HepG2 (cell line): ENCODE measurements around the gene PEX10. TPM values are rescaled to one million over a fixed set of nuclear protein-coding genes. Genes with fewer than 3 reads are reported as not detected.

Source experiments
- HMG20A ChIP-seq: IDR thresholded peaks from 2 replicates; pipeline ENCODE4 v1.6.1; 2016; ENCODE audit warnings: borderline replicate concordance
- KDM4B ChIP-seq: sonication (generic); formaldehyde crosslinking; IDR thresholded peaks from 2 replicates; pipeline ENCODE4 v1.4.0; 2020; ENCODE audit warnings: missing genetic modification reagents
- NKX3-1 ChIP-seq: sonication (generic); formaldehyde crosslinking; IDR thresholded peaks from 2 replicates; pipeline ENCODE4 v1.5.0; 2020; ENCODE audit warnings: missing genetic modification reagents
- RFXAP ChIP-seq: sonication (generic); formaldehyde crosslinking; IDR thresholded peaks from 2 replicates; pipeline ENCODE4 v1.4.0; 2020; ENCODE audit warnings: missing genetic modification reagents, borderline replicate concordance
- TRIM24 ChIP-seq: sonication (generic); formaldehyde crosslinking; IDR thresholded peaks from 2 replicates; pipeline ENCODE4 v1.8.0; 2022; ENCODE audit warnings: mild to moderate bottlenecking, missing genetic modification reagents
- ZNF17 ChIP-seq: sonication (generic); formaldehyde crosslinking; IDR thresholded peaks from 2 replicates; pipeline ENCODE4 v1.5.0; 2020; ENCODE audit warnings: mild to moderate bottlenecking, missing genetic modification reagents
- ZNF205 ChIP-seq: IDR thresholded peaks from 2 replicates; pipeline ENCODE4 v1.6.1; 2018; ENCODE audit warnings: missing biosample characterization, missing genetic modification reagents
- ZNF335 ChIP-seq: sonication (generic); formaldehyde crosslinking; IDR thresholded peaks from 2 replicates; pipeline ENCODE4 v1.4.0; 2020; ENCODE audit warnings: missing genetic modification reagents
- polyA plus RNA-seq, 8 experiments: library from polyadenylated mRNA; depleted of rRNA in 3 of 8; stranded (reverse) in 7 of 8; unstranded in 1 of 8; fragments of >200 nt; fragmentation: Illumina TruSeq in 4 of 8; extraction: Trizol in 4 of 8; gene quantifications; 2 replicates each; pipeline versions ENCODE4 v1.2.1 to v1.2.3, GENCODE V29; 2011 to 2016; ENCODE audit warnings: low read depth in 4 of 8, missing spikeins in 1 of 8, mixed read lengths in 1 of 8; ENCODE audit not compliant: insufficient read depth in 1 of 8
- total RNA-seq, 5 experiments: library from RNA; depleted of rRNA; stranded (reverse); fragments of >200 nt; fragmentation: Illumina TruSeq; extraction: Trizol; gene quantifications; 2 replicates each; pipeline ENCODE4 v1.2.3, GENCODE V29; 2016; ENCODE audit warnings: low read depth in 1 of 5
- TF ChIP-seq, protein P1 (sequence below): sonication (generic); formaldehyde crosslinking; IDR thresholded peaks from 2 replicates; pipeline ENCODE4 v1.5.0; 2020; ENCODE audit warnings: missing genetic modification reagents, mild to moderate bottlenecking, borderline replicate concordance
- TF ChIP-seq, protein P2 (sequence below): sonication (generic); formaldehyde crosslinking; IDR thresholded peaks from 2 replicates; pipeline ENCODE4 v1.4.0; 2020; ENCODE audit warnings: missing genetic modification reagents, borderline replicate concordance
- TF ChIP-seq, protein P3 (sequence below): sonication (generic); formaldehyde crosslinking; IDR thresholded peaks from 2 replicates; pipeline ENCODE4 v1.9.0; 2021; ENCODE audit warnings: missing genetic modification reagents, mild to moderate bottlenecking, borderline replicate concordance
- TF ChIP-seq, protein P4 (sequence below): sonication (generic); formaldehyde crosslinking; IDR thresholded peaks from one replicate; pipeline ENCODE4 v1.5.1; 2020; ENCODE audit warnings: mild to moderate bottlenecking, missing genetic modification reagents; ENCODE audit errors: not compliant biosample characterization

Gene PEX10
- total and polyA plus RNA-seq, 2 of the 13 experiments (the other 11 are each of a cell fraction or from before 2014, with no cell fraction given), result 16.1 to 39.6 TPM

DNA sequence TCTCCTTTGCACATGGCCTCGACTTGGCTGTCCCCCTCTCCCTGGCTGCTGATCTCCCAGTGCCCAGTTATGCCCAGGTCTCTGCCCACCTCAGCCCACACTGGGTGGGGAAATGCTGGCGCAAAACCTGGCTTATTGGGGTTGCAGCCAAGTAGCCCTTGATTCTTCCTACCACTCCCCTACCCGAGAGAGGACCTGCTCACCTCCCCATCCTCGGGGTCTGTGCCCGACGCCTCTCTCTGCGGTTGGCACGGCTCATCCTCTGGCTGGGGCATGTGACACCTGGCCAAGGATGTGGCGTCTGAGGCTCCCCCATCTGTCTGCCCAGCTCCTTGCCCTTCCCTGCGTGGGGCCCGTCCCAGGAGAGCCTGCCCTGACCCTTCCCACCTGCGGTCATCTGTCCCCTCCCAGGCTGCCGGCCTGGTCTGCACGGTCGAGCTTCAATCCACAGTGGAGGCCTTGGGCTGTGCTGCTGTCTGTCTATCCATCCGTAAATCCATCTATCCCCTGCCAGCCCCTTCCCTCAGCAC lies 6.5 kb upstream of the PEX10 start (continued):
- TF ChIP-seq ZNF335, result no peak
- TF ChIP-seq, protein P1, sequence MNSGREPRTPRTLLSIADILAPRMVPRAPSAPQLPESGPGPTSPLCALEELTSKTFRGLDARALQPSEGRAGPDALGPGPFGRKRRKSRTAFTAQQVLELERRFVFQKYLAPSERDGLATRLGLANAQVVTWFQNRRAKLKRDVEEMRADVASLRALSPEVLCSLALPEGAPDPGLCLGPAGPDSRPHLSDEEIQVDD (CRISPR knock-in tag), result no peak
- TF ChIP-seq, protein P2, sequence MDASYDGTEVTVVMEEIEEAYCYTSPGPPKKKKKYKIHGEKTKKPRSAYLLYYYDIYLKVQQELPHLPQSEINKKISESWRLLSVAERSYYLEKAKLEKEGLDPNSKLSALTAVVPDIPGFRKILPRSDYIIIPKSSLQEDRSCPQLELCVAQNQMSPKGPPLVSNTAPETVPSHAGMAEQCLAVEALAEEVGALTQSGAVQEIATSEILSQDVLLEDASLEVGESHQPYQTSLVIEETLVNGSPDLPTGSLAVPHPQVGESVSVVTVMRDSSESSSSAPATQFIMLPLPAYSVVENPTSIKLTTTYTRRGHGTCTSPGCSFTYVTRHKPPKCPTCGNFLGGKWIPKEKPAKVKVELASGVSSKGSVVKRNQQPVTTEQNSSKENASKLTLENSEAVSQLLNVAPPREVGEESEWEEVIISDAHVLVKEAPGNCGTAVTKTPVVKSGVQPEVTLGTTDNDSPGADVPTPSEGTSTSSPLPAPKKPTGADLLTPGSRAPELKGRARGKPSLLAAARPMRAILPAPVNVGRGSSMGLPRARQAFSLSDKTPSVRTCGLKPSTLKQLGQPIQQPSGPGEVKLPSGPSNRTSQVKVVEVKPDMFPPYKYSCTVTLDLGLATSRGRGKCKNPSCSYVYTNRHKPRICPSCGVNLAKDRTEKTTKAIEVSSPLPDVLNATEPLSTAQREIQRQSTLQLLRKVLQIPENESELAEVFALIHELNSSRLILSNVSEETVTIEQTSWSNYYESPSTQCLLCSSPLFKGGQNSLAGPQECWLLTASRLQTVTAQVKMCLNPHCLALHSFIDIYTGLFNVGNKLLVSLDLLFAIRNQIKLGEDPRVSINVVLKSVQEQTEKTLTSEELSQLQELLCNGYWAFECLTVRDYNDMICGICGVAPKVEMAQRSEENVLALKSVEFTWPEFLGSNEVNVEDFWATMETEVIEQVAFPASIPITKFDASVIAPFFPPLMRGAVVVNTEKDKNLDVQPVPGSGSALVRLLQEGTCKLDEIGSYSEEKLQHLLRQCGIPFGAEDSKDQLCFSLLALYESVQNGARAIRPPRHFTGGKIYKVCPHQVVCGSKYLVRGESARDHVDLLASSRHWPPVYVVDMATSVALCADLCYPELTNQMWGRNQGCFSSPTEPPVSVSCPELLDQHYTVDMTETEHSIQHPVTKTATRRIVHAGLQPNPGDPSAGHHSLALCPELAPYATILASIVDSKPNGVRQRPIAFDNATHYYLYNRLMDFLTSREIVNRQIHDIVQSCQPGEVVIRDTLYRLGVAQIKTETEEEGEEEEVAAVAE (CRISPR knock-in tag), result no peak
- TF ChIP-seq ZNF17 (CRISPR knock-in tag), result no peak
- TF ChIP-seq, protein P3, sequence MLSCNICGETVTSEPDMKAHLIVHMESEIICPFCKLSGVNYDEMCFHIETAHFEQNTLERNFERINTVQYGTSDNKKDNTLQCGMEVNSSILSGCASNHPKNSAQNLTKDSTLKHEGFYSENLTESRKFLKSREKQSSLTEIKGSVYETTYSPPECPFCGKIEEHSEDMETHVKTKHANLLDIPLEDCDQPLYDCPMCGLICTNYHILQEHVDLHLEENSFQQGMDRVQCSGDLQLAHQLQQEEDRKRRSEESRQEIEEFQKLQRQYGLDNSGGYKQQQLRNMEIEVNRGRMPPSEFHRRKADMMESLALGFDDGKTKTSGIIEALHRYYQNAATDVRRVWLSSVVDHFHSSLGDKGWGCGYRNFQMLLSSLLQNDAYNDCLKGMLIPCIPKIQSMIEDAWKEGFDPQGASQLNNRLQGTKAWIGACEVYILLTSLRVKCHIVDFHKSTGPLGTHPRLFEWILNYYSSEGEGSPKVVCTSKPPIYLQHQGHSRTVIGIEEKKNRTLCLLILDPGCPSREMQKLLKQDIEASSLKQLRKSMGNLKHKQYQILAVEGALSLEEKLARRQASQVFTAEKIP (CRISPR knock-in tag), result no peak
- TF ChIP-seq TRIM24 (CRISPR knock-in tag), result no peak
- TF ChIP-seq ZNF205 (CRISPR knock-in tag), result no peak
- no peak for TF ChIP-seq KDM4B (CRISPR knock-in tag)
- TF ChIP-seq, protein P4, sequence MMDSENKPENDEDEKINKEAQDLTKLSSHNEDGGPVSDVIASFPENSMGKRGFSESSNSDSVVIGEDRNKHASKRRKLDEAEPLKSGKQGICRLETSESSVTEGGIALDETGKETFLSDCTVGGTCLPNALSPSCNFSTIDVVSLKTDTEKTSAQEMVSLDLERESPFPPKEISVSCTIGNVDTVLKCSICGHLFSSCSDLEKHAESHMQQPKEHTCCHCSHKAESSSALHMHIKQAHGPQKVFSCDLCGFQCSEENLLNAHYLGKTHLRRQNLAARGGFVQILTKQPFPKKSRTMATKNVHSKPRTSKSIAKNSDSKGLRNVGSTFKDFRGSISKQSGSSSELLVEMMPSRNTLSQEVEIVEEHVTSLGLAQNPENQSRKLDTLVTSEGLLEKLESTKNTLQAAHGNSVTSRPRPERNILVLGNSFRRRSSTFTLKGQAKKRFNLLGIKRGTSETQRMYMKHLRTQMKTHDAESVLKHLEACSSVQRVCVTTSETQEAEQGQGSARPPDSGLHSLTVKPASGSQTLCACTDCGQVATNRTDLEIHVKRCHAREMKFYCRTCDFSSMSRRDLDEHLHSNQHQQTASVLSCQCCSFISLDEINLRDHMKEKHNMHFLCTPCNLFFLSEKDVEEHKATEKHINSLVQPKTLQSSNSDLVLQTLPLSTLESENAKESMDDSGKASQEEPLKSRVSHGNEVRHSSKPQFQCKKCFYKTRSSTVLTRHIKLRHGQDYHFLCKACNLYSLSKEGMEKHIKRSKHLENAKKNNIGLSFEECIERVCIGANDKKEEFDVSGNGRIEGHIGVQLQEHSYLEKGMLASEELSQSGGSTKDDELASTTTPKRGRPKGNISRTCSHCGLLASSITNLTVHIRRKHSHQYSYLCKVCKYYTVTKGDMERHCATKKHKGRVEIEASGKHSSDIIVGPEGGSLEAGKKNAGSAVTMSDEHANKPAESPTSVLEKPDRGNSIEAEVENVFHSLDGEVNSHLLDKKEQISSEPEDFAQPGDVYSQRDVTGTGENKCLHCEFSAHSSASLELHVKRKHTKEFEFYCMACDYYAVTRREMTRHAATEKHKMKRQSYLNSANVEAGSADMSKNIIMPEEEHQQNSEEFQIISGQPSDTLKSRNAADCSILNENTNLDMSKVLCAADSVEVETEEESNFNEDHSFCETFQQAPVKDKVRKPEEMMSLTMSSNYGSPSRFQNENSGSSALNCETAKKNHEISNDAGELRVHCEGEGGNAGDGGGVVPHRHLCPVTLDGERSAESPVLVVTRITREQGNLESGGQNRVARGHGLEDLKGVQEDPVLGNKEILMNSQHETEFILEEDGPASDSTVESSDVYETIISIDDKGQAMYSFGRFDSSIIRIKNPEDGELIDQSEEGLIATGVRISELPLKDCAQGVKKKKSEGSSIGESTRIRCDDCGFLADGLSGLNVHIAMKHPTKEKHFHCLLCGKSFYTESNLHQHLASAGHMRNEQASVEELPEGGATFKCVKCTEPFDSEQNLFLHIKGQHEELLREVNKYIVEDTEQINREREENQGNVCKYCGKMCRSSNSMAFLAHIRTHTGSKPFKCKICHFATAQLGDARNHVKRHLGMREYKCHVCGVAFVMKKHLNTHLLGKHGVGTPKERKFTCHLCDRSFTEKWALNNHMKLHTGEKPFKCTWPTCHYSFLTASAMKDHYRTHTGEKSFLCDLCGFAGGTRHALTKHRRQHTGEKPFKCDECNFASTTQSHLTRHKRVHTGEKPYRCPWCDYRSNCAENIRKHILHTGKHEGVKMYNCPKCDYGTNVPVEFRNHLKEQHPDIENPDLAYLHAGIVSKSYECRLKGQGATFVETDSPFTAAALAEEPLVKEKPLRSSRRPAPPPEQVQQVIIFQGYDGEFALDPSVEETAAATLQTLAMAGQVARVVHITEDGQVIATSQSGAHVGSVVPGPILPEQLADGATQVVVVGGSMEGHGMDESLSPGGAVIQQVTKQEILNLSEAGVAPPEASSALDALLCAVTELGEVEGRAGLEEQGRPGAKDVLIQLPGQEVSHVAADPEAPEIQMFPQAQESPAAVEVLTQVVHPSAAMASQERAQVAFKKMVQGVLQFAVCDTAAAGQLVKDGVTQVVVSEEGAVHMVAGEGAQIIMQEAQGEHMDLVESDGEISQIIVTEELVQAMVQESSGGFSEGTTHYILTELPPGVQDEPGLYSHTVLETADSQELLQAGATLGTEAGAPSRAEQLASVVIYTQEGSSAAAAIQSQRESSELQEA, result no peak
- TF ChIP-seq RFXAP (CRISPR knock-in tag), result no peak
- TF ChIP-seq HMG20A (CRISPR knock-in tag), result no peak
- no peak for TF ChIP-seq NKX3-1 (CRISPR knock-in tag)
